Right lobe of liver (tissue), 4 donors: ENCODE data around the gene TAGLN2.

Experiments used
- CTCF ChIP-seq, 4 donors: fragments of 200-600 bp in 3 of 4; fragments of 450-650 bp in 1 of 4; IDR thresholded peaks; one replicate each; pipeline versions ENCODE4 v1.5.1 to v1.8.0; 2016 to 2022; ENCODE audit warnings: antibody characterized with exemption in 4 of 4, mild to moderate bottlenecking in 2 of 4
- POLR2A ChIP-seq: fragments of 450-650 bp; IDR thresholded peaks from one replicate; pipeline ENCODE4 v1.6.1; 2017; ENCODE audit warnings: antibody characterized with exemption, mild to moderate bottlenecking
- donor health status: DM: no; HTN: no; CAD: no.
- donor health status: DM: no; HTN: no; CAD: no.
- donor health status: DM: no; HTN: yes; CAD: no.

GRCh38 chr1:159927211-159927848 lies 2.0 kb upstream of the TAGLN2 start:
- TF ChIP-seq CTCF (IDR thresholded peaks at IDR 0.05) (no peak), POLR2A (no peak)
